PFSK-1 (cell line): ENCODE measurements around the gene GDPGP1.

Source experiments
- POLR2AphosphoS5 ChIP-seq: IDR thresholded peaks from 2 replicates; pipeline ENCODE4 v1.6.1; 2012; ENCODE audit warnings: low read depth, mild to moderate bottlenecking, control low read depth, low read length, moderate library complexity
- REST ChIP-seq, 2 experiments: IDR thresholded peaks; 2 replicates each; pipeline versions ENCODE4 v1.6.1 to v1.8.0; 2011 to 2012; ENCODE audit warnings: low read depth in 2 of 2, low read length in 2 of 2, control low read depth in 1 of 2, inconsistent platforms in 1 of 2, mild to moderate bottlenecking in 1 of 2, moderate library complexity in 1 of 2; ENCODE audit not compliant: insufficient read depth in 1 of 2
- SIN3A ChIP-seq: IDR thresholded peaks from 2 replicates; pipeline ENCODE4 v1.6.1; 2012; ENCODE audit warnings: mild to moderate bottlenecking, low read length, moderate library complexity, borderline replicate concordance; ENCODE audit not compliant: insufficient read depth
- TAF1 ChIP-seq: IDR thresholded peaks from 2 replicates; pipeline ENCODE4 v1.6.1; 2012; ENCODE audit warnings: low read length, control low read depth, borderline replicate concordance; ENCODE audit not compliant: insufficient read depth

GRCh38 chr15:90205050-90205848 lies 28.8 kb upstream of the GDPGP1 start:
- TF ChIP-seq TAF1 (no peak), SIN3A (no peak), POLR2AphosphoS5 (no peak), REST (IDR thresholded peaks at IDR 0.05; ENCODE audit: insufficient read depth in 1 of 2, low read depth in 2 of 2, low read length in 2 of 2) (no peak)
